ENCODE results near the gene NEU1. TPM values are rescaled to one million over a fixed set of nuclear protein-coding genes. Genes with fewer than 3 reads are reported as not detected.
"Not testable (repeated sequence)": the region's sequence is repeated elsewhere in the genome, so short reads cannot be mapped to it uniquely, and the experiment has no call there.

The NEU1 gene
- polyA plus RNA-seq, 5 donors, result 22.3 to 31.1 (median 29.1) TPM

DNA sequence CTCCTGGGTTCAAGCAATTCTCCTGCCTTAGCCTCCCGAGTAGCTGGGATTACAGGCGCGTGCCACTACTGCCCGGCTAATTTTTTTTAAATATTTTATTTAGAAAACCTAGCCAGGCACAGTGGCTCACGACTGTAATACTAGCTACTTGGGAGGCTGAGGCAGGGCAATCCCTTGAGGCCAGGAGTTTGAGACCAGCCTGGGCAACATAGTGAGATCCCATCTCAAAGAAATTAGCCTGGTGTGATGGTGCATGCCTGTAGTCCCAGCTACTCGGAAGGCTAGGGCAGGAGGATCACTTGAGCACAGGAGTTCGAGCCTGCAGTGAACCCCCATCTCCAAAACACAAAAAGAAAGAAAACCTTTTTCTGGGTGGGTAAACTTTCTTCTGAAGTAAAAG, 13.7 kb upstream of the NEU1 start:
- DNase-seq, result no peak

DNA sequence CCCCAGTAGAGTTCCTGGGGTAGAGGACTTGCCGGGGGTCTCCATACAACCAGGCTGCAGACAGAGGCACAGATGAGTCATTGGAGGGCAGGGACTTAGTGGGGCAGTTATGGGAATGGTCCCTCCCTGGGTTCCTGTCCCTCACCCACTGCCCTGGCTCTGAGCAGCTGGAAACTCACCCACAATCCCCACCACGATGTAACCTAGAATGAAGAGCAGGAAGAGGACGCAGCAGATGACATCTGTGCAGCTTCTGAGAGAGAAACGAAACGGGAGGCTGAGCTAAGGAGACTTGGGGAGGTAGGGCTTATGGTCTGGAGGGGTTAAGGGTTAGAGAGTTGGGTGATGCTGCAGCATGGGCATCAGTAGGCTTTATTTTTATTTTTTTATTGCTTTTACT, 13.3 kb upstream of the NEU1 start:
- DNase-seq, result no peak

DNA sequence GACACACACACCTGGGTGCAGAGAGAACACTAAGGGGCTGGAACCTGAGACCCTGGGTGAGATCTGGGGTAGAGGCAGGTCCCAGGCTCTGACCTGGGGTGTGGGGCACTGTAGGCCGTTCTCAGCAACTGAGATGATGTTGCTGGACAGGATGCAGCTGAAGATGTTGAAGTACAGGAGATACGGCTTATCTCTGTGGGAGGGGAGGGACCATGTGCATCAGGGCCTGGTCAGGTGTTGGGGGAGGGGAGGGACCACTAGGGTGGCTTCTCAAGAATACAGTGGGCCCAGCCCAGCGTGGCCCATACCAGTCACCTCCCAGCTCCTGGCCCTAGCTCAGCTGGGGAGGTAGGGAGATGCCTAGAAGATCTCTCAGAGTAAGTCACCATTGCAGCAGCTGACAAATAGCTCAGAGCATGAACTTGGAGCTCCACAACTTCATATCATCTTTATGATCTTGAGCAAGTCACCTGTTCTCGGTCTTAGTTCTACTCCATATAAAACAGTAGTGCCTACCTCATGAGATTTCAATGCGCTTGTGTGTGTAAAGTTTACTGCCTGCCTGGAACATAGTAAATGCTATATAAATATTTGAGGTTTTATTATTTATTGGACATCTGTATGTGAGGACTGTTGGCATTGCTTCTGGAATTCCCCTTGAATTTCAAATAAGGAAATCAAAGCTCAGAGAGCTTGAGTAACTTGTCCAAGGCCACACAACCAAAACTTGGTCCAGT, 12.4 kb upstream of the NEU1 start:
- DNase-seq, result no peak

DNA sequence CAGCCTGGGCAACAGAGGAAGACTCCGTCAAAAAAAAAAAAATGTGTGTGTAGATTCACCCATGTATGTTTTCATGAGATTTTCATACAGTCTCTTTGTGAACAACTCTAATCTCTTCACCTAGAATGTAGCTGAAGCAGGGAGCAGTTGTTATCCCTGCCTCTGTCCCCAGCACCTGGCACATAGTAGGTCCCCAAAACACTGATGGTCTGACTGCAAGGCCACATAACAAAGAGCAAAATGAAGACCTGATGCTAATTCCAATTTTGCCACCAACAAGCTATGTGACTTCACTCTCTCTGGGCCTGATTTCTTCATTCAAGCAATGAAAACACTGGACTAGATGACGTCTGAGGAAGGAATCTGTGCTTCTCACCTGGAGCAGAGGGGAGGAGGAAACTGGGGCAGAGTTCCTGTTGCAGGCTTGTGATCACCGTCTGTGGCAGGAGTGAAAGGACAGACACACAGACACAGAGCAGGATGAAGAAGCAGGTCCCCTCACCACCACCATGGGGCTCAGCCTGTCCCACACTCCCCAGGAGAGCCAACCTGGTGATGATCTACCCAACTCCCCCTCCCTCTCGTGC, 11.6 kb upstream of the NEU1 start:
- no peak for DNase-seq

DNA sequence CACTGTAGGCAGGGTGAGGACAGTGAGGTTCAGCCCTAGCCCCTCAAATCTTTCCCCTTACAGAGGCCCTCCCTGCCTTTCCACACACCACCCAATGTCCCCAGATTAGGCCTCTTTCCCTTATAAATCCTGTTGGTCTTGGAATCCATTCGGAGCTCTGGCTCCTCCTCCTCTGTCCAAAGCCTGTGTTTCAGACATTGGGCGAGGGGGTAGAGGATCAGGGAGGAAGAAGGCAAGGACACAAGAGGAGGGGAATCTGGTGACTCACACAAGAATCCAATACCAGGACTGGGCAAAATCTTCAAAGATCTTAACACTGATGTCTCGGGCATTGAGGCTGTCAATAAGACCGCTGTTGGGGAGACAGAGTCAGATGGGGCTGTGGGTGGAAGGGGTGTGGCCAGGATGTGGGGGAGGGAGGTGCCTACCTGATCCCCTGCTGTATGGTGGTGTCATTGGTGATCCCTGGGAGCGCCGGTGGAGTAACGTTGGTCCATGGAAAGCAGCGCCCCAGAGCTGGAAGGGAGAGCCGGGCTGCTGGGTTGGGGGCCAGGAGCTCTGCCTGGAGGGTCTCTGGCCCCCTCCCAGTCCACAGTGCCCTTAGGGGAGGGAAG, 8.5 kb upstream of the NEU1 start:
- no peak for DNase-seq

DNA sequence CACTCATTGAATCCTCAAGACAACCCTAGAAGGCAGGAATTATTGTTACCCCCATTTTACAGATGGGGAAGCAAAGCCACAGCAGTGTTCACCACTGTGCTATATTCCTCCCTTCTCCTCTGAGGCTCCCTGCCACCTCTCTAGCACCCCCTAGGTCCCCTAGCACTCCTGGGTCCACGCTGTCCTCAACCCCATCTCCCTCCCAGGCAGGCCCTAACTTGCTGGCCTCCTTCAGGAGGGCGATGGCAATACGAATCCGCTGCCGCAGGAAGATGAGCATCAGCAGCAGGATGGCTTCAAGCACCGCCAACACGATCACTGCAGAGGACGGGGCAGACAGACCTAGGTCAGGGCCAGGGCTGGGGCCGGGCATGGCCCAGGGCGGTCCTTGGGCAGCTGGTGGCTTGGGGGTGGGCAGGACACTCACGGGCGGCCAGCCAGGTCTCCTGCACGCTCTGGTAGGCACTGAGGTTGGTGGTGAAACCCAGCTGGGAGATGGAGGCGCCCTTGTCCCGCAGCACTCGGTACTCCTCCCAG, 7.8 kb upstream of the NEU1 start:
- DNase-seq, result no peak

DNA sequence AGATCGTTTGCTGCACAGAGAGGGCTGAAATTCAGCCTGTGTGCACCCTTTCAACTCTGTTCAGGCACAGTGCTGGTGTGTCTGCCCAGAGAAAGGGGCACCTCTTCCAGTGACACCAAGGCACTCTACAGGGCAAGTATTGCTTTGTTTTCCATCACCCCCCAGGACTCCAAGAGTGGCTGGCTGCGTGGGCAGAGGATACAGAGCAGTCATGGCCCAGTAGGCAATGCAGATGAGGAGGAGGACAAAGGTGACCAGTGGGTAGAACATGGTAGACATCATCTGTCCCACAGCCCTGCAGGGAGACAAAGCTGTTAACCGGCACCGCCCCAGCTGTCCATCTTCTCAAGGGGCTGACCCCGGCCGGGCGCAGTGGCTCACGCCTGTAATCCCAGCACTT, 6.7 kb upstream of the NEU1 start:
- DNase-seq, result no peak

DNA sequence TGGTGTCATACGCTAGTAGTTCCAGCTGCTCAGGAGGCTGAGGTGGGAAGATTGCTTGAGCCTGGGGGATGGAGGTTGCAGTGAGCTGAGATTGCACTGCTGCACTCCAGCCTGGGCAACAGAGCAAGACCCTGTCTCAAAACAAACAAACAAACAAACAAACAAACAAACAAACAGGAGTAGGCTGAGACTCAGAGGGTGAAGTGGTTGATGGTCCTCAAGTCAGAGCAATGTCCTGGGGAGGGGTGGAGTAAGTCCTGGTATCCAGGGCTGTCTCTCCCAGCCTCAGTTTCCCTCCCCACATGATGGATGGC, 6.0 kb upstream of the NEU1 start:
- not testable (repeated sequence) for DNase-seq

DNA sequence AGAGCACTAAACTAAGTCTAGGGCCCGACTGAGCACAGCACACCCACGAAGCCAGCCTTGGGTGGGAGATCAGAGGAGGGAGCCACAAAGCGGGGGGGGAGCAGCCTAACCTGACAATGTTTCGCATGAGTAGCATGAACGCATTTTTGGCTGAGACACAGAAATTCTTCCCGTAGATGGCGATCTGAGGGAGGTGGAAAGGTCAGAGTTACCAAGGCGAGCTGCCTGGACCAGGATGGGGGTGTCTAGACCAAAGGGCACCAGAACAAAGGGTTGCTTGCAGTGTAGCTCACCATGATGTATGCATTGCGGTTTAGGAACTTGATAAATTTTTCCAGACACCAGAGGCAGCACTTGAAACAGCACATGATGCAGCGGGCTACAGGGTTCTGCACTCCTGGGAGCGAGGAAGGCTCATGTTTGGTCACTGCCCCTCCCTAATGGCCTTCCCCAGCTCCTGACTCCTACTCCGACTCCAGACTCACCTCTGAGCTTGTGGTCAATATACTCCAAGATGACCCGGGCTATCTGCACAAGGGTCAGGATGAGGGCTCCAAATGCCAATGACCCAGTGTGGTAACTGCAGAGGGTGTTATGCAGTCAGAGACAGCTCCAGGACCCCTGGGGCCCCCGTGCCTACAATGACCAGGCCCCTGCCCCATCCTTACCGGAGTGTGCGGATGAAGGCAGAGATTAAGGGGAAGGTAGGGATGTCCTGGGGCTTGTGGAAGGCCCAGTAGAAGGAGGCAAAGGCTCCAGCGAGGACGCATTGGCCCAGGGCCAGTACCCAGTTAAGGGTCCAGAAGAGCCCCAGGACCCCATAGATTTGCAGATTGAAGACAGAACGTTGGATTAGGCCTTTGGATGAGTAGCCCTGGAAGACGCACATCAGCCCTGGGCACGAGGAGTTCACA, 2.8 kb upstream of the NEU1 start:
- DNase-seq, result no peak

DNA sequence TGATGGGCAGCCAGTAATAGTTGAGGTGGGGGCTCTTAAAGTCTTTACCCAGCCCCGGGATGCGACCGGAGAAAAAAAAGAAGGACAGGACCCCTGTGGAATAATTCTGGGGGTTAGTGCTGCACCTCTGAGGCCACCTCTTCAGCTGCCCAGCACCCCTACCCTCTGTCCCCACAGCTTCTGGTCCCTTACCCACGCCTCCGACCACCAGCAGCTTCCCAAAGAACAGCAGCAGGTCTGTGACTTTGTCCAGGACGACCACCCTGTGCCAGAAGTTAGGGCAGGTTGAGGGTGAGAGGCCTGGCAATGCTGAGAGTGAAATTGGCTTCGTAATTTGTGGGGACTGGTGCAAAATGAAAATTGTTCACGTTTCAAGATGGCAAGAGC, 2.2 kb upstream of the NEU1 start:
- no peak for DNase-seq

DNA sequence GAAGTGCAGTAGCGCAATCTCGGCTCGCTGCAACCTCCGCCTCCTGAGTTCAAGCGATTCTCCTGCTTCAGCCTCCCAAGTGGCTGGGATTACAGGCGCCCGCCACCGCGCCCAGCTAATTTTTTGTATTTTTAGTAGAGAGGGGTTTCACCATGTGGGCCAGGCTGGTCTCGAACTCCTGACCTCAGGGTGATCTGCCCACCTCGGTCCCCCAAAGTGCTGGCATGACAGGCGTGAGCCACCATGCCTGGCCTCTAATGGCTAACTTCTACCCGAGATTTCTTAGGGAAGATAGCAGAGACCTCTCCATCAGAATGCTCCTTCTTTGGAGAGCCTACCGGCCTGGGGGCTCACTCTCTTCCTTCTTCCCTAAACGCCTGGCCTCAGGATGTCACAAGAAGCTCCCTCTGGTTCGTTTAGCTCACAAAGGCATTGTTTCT, 1.5 kb upstream of the NEU1 start:
- DNase-seq, result not testable (repeated sequence)

DNA sequence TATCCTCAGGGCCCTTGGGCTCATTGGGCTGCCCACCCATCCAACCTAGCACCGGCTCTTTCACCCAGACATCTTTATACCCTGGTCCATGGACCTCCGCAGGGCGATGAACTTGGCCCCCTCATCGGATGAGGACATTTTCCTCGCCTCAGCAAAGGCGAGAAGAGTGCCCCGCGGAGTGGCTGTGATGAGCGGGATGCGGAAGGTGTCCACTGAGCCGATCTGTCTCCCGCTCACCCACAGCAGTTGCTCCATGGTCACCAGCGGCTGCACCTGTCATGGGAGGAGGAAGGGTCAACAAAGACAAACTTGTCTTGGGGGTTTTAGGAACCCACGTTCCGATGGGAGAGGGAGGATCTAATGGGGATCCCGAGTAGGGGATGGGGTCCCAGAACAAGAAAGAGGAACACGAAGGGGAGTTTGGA, 690 bp downstream of the NEU1 start:
- DNase-seq, result no peak

DNA sequence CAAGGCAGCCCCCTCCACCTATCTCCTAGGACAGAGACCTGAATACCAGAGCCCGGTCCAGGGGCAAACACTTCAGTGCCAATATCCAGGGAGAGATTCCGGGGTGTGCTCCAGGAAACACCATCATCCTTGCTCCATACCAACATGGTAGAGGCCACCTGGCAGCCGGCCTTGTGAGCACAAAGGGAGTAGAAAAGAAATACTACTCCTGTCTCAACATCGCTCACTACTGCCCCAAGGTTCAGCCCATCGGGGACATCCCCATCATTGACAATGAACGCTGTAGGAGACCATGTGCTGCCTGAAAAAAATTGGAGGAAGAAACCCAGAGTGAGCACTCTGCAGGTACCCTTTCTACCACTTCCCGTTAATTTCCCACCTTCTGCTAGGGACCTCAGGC, 1.5 kb downstream of the NEU1 start:
- DNase-seq, result no peak

DNA sequence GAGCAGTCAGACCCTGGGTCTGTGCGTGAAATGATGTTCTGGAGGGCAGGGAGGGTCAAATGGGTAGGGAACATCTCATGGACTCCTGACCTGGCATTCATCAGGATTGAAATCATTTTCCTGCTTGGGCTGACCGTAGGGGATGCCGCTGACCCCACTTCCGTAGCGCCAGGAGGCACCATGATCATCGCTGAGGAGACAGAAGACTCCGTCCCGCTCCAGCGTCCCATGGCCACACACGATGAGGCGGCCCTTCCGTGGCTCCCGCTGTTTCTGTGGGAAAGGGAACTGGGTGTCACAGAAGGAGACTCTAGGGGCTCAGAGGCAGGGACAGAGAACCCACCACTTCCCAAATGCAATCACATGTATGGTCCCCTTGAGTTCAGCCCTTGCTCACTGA, 2.3 kb downstream of the NEU1 start:
- no peak for DNase-seq

DNA sequence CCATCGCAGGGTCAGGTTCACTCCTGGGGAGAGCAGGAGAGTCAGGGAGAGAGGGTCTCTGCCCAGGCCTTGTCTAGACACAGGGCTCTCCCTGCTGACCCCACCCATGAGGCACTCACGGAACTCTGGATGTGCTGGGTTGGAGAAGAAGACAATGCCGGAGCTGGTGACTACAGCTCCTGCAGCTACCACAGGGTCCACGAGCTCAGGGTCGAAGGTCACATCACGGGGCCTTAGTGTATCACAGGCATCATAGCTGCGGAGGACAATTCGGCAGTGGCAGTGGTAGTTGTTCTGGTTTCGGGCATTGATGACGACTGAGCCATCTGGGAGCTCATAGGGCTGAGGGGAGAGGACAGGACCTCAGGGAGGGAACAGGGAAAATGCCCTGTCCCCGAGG, 2.7 kb downstream of the NEU1 start:
- no peak for DNase-seq

DNA sequence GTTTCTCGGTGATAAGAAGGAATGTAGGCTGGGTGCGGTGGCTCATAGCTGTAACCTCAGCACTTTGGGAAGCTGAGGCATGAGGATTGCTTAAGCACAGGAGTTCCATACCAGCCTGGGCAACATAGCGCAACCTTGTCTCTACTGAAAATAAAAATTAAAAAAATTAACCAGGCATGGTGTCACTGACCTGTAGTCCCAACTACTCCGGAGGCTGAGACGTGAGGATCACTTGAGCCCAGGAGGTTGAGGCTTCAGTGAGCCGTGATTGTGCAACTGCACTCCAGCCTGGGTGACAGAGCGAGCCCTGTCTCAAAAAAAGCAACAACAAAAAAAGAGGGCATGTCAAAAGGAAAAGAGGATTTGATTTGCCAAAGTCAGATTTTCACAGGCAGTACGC, 3.9 kb downstream of the NEU1 start:
- DNase-seq, result no peak

DNA sequence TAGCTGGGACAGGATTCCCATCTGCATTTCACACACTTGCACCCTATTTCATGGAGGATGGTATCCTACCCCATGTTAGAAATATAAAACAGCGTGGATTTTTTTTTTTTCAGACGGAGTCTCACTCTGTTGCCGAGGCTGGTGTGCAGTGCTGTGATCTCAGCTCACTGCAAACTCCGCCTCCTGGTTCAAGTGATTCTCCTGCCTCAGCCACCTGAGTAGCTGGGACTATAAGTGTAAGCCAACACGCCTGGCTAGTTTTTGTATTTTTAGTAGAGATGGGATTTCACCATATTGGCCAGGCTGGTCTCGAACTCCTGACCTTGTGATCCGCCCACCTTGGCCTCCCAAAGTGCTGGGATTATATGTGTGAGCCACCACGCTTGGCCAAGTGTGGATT, 4.8 kb downstream of the NEU1 start:
- DNase-seq, result not testable (repeated sequence)

DNA sequence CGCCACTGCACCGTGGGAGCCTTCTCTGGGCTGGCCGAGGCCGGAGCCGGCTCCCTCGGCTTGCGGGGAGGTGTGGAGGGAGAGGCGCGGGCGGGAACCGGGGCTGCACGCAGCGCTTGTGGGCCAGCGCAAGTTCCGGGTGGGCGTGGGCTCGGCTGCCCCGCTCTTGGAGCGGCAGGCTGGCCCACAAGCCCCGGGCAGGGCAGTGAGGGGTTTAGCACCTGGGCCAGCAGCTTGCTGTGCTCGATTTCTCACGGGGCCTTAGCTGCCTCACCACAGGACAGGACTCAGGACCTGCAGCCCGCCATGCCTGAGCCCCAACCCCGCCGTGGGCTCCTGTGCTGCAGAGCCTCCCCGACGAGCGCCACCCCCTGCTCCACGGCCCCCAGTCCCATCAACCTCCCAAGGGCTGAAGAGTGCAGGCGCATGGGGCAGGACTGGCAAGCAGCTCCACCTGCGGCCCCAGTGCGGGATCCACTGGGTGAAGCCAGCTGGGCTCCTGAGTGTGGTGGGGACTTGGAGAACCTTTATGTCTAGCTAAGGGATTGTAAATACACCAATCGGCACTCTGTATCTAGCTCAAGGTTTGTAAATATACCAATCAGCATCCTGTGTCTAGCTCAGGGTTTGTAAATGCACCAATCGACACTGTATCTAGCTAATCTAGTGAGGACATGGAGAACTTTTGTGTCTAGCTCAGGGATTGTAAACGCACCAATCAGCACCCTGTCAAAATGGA, 10.5 kb downstream of the NEU1 start:
- DNase-seq, result not testable (repeated sequence)

DNA sequence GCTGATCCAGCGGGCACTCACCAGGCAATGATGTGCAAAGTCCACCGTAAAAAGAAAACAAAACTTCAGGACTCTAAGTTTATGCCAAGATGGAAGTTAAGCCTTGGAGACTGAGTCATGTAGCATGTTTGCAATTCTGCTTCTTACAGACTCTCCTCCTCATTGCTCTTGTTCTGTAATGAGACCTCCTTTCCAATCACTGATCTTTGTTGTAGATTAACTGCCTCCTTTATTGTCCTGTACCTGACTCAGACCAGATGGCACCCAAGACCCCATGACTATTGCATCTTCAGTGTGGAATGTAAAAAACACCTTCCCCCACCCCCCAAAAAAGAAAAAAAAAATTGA, 11.2 kb downstream of the NEU1 start:
- DNase-seq, result no peak

DNA sequence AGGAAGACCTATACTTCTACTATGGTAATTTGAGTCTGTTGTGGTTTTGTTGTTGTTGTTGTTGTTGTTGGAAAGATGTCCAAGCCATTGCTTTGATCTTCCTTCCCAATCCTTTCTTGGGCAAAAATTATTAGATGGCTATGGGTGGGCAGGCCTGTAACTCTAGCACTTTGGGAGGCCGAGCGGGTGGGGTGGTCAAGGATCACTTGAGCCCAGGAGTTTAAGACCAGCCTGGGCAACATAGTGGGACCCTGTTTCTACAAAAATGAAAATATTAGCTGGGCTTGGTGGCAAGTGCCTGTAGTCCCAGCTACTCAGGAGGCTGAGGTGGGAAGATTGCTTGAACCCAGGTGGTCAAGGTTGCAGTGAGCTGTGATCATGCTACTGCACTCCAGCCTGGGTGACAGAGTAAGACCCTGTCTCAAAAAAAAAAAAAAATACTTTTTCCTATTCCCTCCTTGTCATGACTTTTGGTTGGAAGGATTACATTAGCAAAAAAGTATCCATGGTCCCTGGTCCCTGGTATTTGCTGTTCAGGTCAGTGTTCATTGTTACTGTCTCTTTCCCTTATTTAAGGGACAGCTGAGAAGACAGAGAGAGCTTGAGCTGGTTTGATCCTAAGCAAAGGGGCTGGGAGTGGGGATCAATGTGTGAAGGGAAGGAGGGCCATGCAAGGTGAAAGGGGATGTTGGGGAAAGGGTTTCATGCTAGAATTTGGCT, 11.7 kb downstream of the NEU1 start:
- DNase-seq, result no peak
